Mammary epithelial cell (primary cell): ENCODE measurements around the gene KRTAP5-10.
"Not testable (repeated sequence)": the region's sequence is repeated elsewhere in the genome, so short reads cannot be mapped to it uniquely, and the experiment has no call there.

ENCODE experiments used
- EZH2 ChIP-seq: IDR thresholded peaks from 2 replicates; pipeline ENCODE4 v1.6.1; 2012; ENCODE audit warnings: low read length, inconsistent platforms, borderline replicate concordance
- TF ChIP-seq, protein P1 (sequence below), 2 donors: IDR thresholded peaks in 1 of 2; conservative IDR thresholded peaks in 1 of 2; 2 replicates each; pipeline ENCODE4 v1.5.1; 2011 to 2012; ENCODE audit warnings: inconsistent platforms in 2 of 2, low read length in 2 of 2, mild to moderate bottlenecking in 2 of 2, control low read depth in 1 of 2, low read depth in 1 of 2; ENCODE audit not compliant: insufficient read depth in 1 of 2; ENCODE audit errors: extremely low read depth in 1 of 2

GRCh38 chr11:71606853-71607519 lies 41.6 kb downstream of the KRTAP5-10 start:
- TF ChIP-seq, protein P1, sequence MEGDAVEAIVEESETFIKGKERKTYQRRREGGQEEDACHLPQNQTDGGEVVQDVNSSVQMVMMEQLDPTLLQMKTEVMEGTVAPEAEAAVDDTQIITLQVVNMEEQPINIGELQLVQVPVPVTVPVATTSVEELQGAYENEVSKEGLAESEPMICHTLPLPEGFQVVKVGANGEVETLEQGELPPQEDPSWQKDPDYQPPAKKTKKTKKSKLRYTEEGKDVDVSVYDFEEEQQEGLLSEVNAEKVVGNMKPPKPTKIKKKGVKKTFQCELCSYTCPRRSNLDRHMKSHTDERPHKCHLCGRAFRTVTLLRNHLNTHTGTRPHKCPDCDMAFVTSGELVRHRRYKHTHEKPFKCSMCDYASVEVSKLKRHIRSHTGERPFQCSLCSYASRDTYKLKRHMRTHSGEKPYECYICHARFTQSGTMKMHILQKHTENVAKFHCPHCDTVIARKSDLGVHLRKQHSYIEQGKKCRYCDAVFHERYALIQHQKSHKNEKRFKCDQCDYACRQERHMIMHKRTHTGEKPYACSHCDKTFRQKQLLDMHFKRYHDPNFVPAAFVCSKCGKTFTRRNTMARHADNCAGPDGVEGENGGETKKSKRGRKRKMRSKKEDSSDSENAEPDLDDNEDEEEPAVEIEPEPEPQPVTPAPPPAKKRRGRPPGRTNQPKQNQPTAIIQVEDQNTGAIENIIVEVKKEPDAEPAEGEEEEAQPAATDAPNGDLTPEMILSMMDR (conservative IDR thresholded peaks at IDR 0.05 in 1 of 2, IDR thresholded peaks at IDR 0.05 in 1 of 2; ENCODE audit: extremely low read depth in 1 of 2, insufficient read depth in 1 of 2, low read depth in 1 of 2, low read length in 2 of 2), result not testable (repeated sequence)
- TF ChIP-seq EZH2, result not testable (repeated sequence)
